WERI-Rb-1 (cell line): Measurements from ENCODE around the gene ARHGEF26.
A peak's percentile ranks its signal among the peaks of the same experiment; 100 is the strongest.

ENCODE experiments used
- DNase-seq: peaks from one replicate; pipeline ENCODE4 v3.0.0-alpha.2; 2020
- H3K27ac ChIP-seq: fragments of 250-450 bp; sonication (Bioruptor Pico); 2 replicates; pipeline ENCODE4 v1.5.1; 2020; ENCODE audit warnings: mild to moderate bottlenecking, moderate library complexity
- H3K27me3 ChIP-seq: fragments of 250-450 bp; sonication (Bioruptor Pico); 2 replicates; pipeline ENCODE4 v1.5.1; 2021; ENCODE audit warnings: mild to moderate bottlenecking, low read depth, moderate library complexity; ENCODE audit not compliant: insufficient read depth, severe bottlenecking
- H3K36me3 ChIP-seq: fragments of 250-450 bp; sonication (Bioruptor Pico); 2 replicates; pipeline ENCODE4 v1.5.1; 2020; ENCODE audit warnings: mild to moderate bottlenecking, moderate library complexity
- H3K4me3 ChIP-seq: 2 replicates; pipeline ENCODE4 v1.5.1; 2011; ENCODE audit warnings: low read depth, mild to moderate bottlenecking, control low read depth, low read length
- H3K9me3 ChIP-seq: fragments of 250-450 bp; sonication (Bioruptor Pico); 2 replicates; pipeline ENCODE4 v1.5.1; 2021; ENCODE audit warnings: mild to moderate bottlenecking, moderate library complexity; ENCODE audit not compliant: severe bottlenecking
- CTCF ChIP-seq: IDR thresholded peaks from 2 replicates; pipeline ENCODE4 v1.5.1; 2011; ENCODE audit warnings: low read depth, mild to moderate bottlenecking, control low read depth, inconsistent platforms, low read length

The ARHGEF26 gene

GRCh38 chr3:154135511-154136173, 14.5 kb downstream of the ARHGEF26 start:
- no peak for TF ChIP-seq CTCF
- DNase-seq, result no peak
- H3K9me3 ChIP-seq, result no peaks in the 10 kb centered on the region
- H3K27ac ChIP-seq, result no peak overlapping the region
- H3K4me3 ChIP-seq, result no peak overlapping the region
- no peaks in the 10 kb centered on the region; the same call in 1 of the 2 replicates for H3K36me3 ChIP-seq
- H3K27me3 ChIP-seq, result no peaks in the 10 kb centered on the region

- no peak overlapping the region for H3K4me3 ChIP-seq
- TF ChIP-seq CTCF, result no peak
- H3K27ac ChIP-seq, result no peak overlapping the region
- peak; percentile 30 for DNase-seq
- H3K27me3 ChIP-seq, result no peaks in the 10 kb centered on the region
- no peaks in the 10 kb centered on the region for H3K36me3 ChIP-seq
- no peaks in the 10 kb centered on the region for H3K9me3 ChIP-seq
Measured at GRCh38 chr3:154137036-154137435, 15.8 kb downstream of the ARHGEF26 start.

GRCh38 chr3:154139996-154140436, 18.8 kb downstream of the ARHGEF26 start:
- H3K36me3 ChIP-seq, result no peaks in the 10 kb centered on the region; the same call in 1 of the 2 replicates
- TF ChIP-seq CTCF, result no peak
- DNase-seq, result no peak
- no peak overlapping the region for H3K27ac ChIP-seq
- H3K4me3 ChIP-seq, result no peak overlapping the region
- no peaks in the 10 kb centered on the region for H3K9me3 ChIP-seq
- H3K27me3 ChIP-seq, result no peaks in the 10 kb centered on the region

- TF ChIP-seq CTCF, result no peak
Measured at GRCh38 chr3:154142608-154143007, 21.4 kb downstream of the ARHGEF26 start.

GRCh38 chr3:154143873-154144272, 22.7 kb downstream of the ARHGEF26 start:
- Histone ChIP-seq H3K4me3 (no peak overlapping the region), H3K36me3 (no peaks in the 10 kb centered on the region; the same call in 1 of the 2 replicates), H3K9me3 (no peaks in the 10 kb centered on the region), H3K27ac (no peak overlapping the region), H3K27me3 (no peaks in the 10 kb centered on the region)
- no peak for TF ChIP-seq CTCF
- no peak for DNase-seq

More at GRCh38 chr3:154142608-154143007, 21.4 kb downstream of the ARHGEF26 start:
- H3K27me3 ChIP-seq, result no peaks in the 10 kb centered on the region
- no peaks in the 10 kb centered on the region for H3K9me3 ChIP-seq
- no peak for DNase-seq
- H3K27ac ChIP-seq, result no peak overlapping the region
- H3K4me3 ChIP-seq, result no peak overlapping the region
- no peaks in the 10 kb centered on the region; the same call in 1 of the 2 replicates for H3K36me3 ChIP-seq
